T1000 (cell line): ENCODE data around the gene ESD.

Experiments used
- DNase-seq: peaks from one replicate; lab custom pipeline; 2025; ENCODE audit warnings: mixed read lengths; lab: John Stamatoyannopoulos, UW

ESD gene

GRCh38 chr13:46745706-46746105 lies 51.3 kb downstream of the ESD start:
- DNase-seq: no peak

GRCh38 chr13:46745062-46745461 lies 51.9 kb downstream of the ESD start:
- DNase-seq: no peak

GRCh38 chr13:46743191-46743590 lies 53.8 kb downstream of the ESD start:
- DNase-seq: no peak

GRCh38 chr13:46739447-46740098 lies 57.4 kb downstream of the ESD start:
- no peak for DNase-seq

GRCh38 chr13:46738766-46739165 lies 58.2 kb downstream of the ESD start:
- DNase-seq: no peak

- DNase-seq: no peak
Measured at GRCh38 chr13:46738055-46738454, 58.9 kb downstream of the ESD start.

- no peak for DNase-seq
Measured at GRCh38 chr13:46736541-46737310, 60.2 kb downstream of the ESD start.

- no peak for DNase-seq
Measured at GRCh38 chr13:46735425-46735824, 61.5 kb downstream of the ESD start.

GRCh38 chr13:46731535-46731934 lies 65.4 kb downstream of the ESD start:
- no peak for DNase-seq

- no peak for DNase-seq
Measured at GRCh38 chr13:46728777-46729176, 68.2 kb downstream of the ESD start.

GRCh38 chr13:46726347-46726746 lies 70.6 kb downstream of the ESD start:
- no peak for DNase-seq
